H1 (cell line): ENCODE measurements around the gene TUBGCP4. TPM values are rescaled to one million over a fixed set of nuclear protein-coding genes. Genes with fewer than 3 reads are reported as not detected.

ENCODE experiments used
- CTCF ChIA-PET: fragments of 300-600 bp; sonication (Branson Sonifier 250); formaldehyde crosslinking; loops from one replicate; lab custom pipeline; 2021; ENCODE audit not compliant: partially characterized antibody; lab: Charles Lee
- POLR2A ChIA-PET: fragments of 300-600 bp; sonication (Branson Sonifier 250); formaldehyde crosslinking; loops from one replicate; lab custom pipeline; 2021; ENCODE audit warnings: inconsistent platforms; ENCODE audit not compliant: partially characterized antibody; lab: Charles Lee
- DNase-seq, 2 experiments: peaks; one replicate each; pipeline versions ENCODE4 v3.0.0 to v3.0.0-alpha.2; 2010 to 2022; ENCODE audit warnings: low spot score in 2 of 2, low read depth in 1 of 2, mixed read lengths in 1 of 2
- FAIRE-seq: peaks from 2 replicates; lab custom pipeline; 2011; peaks lifted over from hg19 to GRCh38; lab: Jason Lieb, UNC
- H2AFZ ChIP-seq: 2 replicates; pipeline ENCODE4 v1.8.1; 2012; ENCODE audit warnings: low read length, inconsistent platforms
- H2AK5ac ChIP-seq: 2 replicates; pipeline ENCODE4 v1.6.1; 2013; ENCODE audit warnings: low read depth, low read length
- H2BK120ac ChIP-seq: replicated peaks from 2 replicates; pipeline ENCODE3; 2013; ENCODE audit warnings: low read depth, low read length, inconsistent platforms
- H2BK12ac ChIP-seq: 2 replicates; pipeline ENCODE4 v1.6.1; 2013; ENCODE audit warnings: low read depth, low read length
- H2BK15ac ChIP-seq: 2 replicates; pipeline ENCODE4 v1.6.1; 2013; ENCODE audit warnings: low read length
- H2BK20ac ChIP-seq: 2 replicates; pipeline ENCODE4 v1.6.1; 2013; ENCODE audit warnings: low read length
- H2BK5ac ChIP-seq: 2 replicates; pipeline ENCODE4 v1.6.1; 2013; ENCODE audit warnings: low read depth, low read length
- H3K14ac ChIP-seq: 2 replicates; pipeline ENCODE4 v1.6.1; 2013; ENCODE audit warnings: inconsistent platforms; ENCODE audit not compliant: insufficient read length
- H3K18ac ChIP-seq: 2 replicates; pipeline ENCODE4 v1.6.1; 2013; ENCODE audit warnings: low read length; ENCODE audit errors: extremely low read depth
- H3K23ac ChIP-seq: 2 replicates; pipeline ENCODE4 v1.6.1; 2013; ENCODE audit warnings: inconsistent platforms; ENCODE audit not compliant: insufficient read length
- H3K23me2 ChIP-seq: 2 replicates; pipeline ENCODE4 v1.6.1; 2013; ENCODE audit warnings: low read depth, low read length
- H3K27ac ChIP-seq: 2 replicates; pipeline ENCODE4 v1.6.1; 2011; ENCODE audit warnings: low read depth, low read length, inconsistent platforms
- H3K27me3 ChIP-seq, 4 experiments: replicated peaks in 1 of 4; 1 replicate in 1 of 4; 2 replicates in 3 of 4; pipeline versions ENCODE4 v1.6.1 to v1.8.1; 2011 to 2013; ENCODE audit warnings: low read length in 3 of 4, mild to moderate bottlenecking in 3 of 4, inconsistent platforms in 2 of 4, mixed read lengths in 2 of 4, moderate library complexity in 1 of 4; ENCODE audit not compliant: control insufficient read depth in 3 of 4, insufficient read depth in 3 of 4; ENCODE audit errors: extremely low read depth in 1 of 4
- H3K36me3 ChIP-seq, 4 experiments: 2 replicates each; pipeline versions ENCODE4 v1.6.1 to v1.8.1; 2011 to 2013; ENCODE audit warnings: mild to moderate bottlenecking in 4 of 4, low read length in 3 of 4, moderate library complexity in 2 of 4, control low read depth in 1 of 4, inconsistent platforms in 1 of 4; ENCODE audit not compliant: insufficient read depth in 4 of 4, control insufficient read depth in 2 of 4
- H3K4ac ChIP-seq: replicated peaks from 2 replicates; pipeline ENCODE3; 2013; ENCODE audit warnings: low read length, low read depth, mixed read lengths, inconsistent platforms; ENCODE audit not compliant: insufficient read length
- H3K4me1 ChIP-seq, 4 experiments: replicated peaks in 1 of 4; 1 replicate in 1 of 4; 2 replicates in 3 of 4; pipeline versions ENCODE4 v1.6.1 to v1.8.1; 2011 to 2013; ENCODE audit warnings: low read length in 3 of 4, inconsistent platforms in 2 of 4, mixed read lengths in 1 of 4; ENCODE audit not compliant: insufficient read depth in 4 of 4, control insufficient read depth in 3 of 4
- H3K4me2 ChIP-seq, 2 experiments: 2 replicates each; pipeline versions ENCODE4 v1.6.1 to v1.8.1; 2011 to 2013; ENCODE audit warnings: low read depth in 2 of 2, low read length in 2 of 2, control low read depth in 1 of 2, inconsistent platforms in 1 of 2, mild to moderate bottlenecking in 1 of 2; ENCODE audit not compliant: insufficient read depth in 1 of 2
- H3K4me3 ChIP-seq, 4 experiments: fragments of 200-600, 300-600 bp in 1 of 4; sonication (generic), shearing (Covaris generic), sonication (Bioruptor Twin) in 1 of 4; 2 replicates each; pipeline versions ENCODE4 v1.5.1 to v1.8.1; 2011 to 2016; ENCODE audit warnings: low read length in 4 of 4, low read depth in 3 of 4, control low read depth in 2 of 4, inconsistent platforms in 2 of 4, mild to moderate bottlenecking in 2 of 4, mixed read lengths in 1 of 4, moderate library complexity in 1 of 4; ENCODE audit not compliant: insufficient read depth in 2 of 4; ENCODE audit errors: extremely low read depth in 1 of 4
- H3K56ac ChIP-seq: replicated peaks from 2 replicates; pipeline ENCODE3; 2013; ENCODE audit warnings: low read depth, mild to moderate bottlenecking, mixed read lengths, low read length, inconsistent platforms; ENCODE audit not compliant: insufficient read length
- H3K79me1 ChIP-seq: 2 replicates; pipeline ENCODE4 v1.6.1; 2013; ENCODE audit warnings: low read depth, low read length, control low read depth
- H3K79me2 ChIP-seq, 2 experiments: 2 replicates each; pipeline versions ENCODE4 v1.6.1 to v1.8.1; 2012 to 2013; ENCODE audit warnings: low read length in 2 of 2, mild to moderate bottlenecking in 2 of 2, inconsistent platforms in 1 of 2; ENCODE audit not compliant: insufficient read depth in 2 of 2, control insufficient read depth in 1 of 2
- H3K9ac ChIP-seq, 4 experiments: replicated peaks in 1 of 4; 1 replicate in 1 of 4; 2 replicates in 3 of 4; pipeline versions ENCODE4 v1.6.1 to v1.8.1; 2011 to 2013; ENCODE audit warnings: low read depth in 3 of 4, low read length in 3 of 4, control low read depth in 2 of 4, mild to moderate bottlenecking in 2 of 4, moderate library complexity in 2 of 4, inconsistent platforms in 1 of 4; ENCODE audit errors: extremely low read depth in 1 of 4
- H3K9me3 ChIP-seq, 2 experiments: 2 replicates each; pipeline versions ENCODE4 v1.6.1 to v1.8.1; 2012 to 2013; ENCODE audit warnings: mild to moderate bottlenecking in 2 of 2, moderate library complexity in 2 of 2, control low read depth in 1 of 2, inconsistent platforms in 1 of 2, low read depth in 1 of 2, low read length in 1 of 2, mixed read lengths in 1 of 2; ENCODE audit not compliant: insufficient read depth in 2 of 2
- H4K20me1 ChIP-seq, 2 experiments: replicated peaks in 1 of 2; 2 replicates each; pipeline versions ENCODE3 to v1.8.1; 2011 to 2013; ENCODE audit warnings: inconsistent platforms in 2 of 2, low read length in 2 of 2, mild to moderate bottlenecking in 1 of 2; ENCODE audit not compliant: insufficient read depth in 2 of 2, control insufficient read depth in 1 of 2
- H4K5ac ChIP-seq: 2 replicates; pipeline ENCODE4 v1.6.1; 2013; ENCODE audit warnings: low read length, low read depth, mixed read lengths, inconsistent platforms; ENCODE audit not compliant: insufficient read length
- H4K8ac ChIP-seq: 2 replicates; pipeline ENCODE4 v1.8.0; 2013; ENCODE audit warnings: mild to moderate bottlenecking, moderate library complexity, low read length, inconsistent platforms; ENCODE audit not compliant: insufficient read depth; ENCODE audit errors: extremely low read depth
- H4K91ac ChIP-seq: replicated peaks from 2 replicates; pipeline ENCODE3; 2013; ENCODE audit warnings: low read length, mixed read lengths, inconsistent platforms; ENCODE audit not compliant: insufficient read length
- BCL11A ChIP-seq, 2 experiments: IDR thresholded peaks; one replicate each; pipeline ENCODE4 v1.6.1; 2011; ENCODE audit warnings: low read depth in 2 of 2, low read length in 2 of 2, mild to moderate bottlenecking in 2 of 2
- WGBS, 2 experiments: shearing (Covaris generic) in 1 of 2; methylation state at CpG; one replicate each; pipeline versions ENCODE4 v1.1.6 to v1.1.7; 2013 to 2015; ENCODE audit warnings: low lambda C conversion rate in 2 of 2, mixed read lengths in 2 of 2, inconsistent platforms in 1 of 2, low coverage in 1 of 2, missing lambda C conversion rate in 1 of 2; ENCODE audit not compliant: insufficient replicate concordance in 2 of 2, insufficient coverage in 1 of 2, insufficient read length in 1 of 2; ENCODE audit errors: extremely low coverage in 1 of 2, missing lambda C conversion rate in 1 of 2; 5-methylcytosine and 5-hydroxymethylcytosine counted together
- polyA plus RNA-seq, 7 experiments: library from polyadenylated mRNA; depleted of rRNA in 3 of 7; stranded (reverse) in 5 of 7; unstranded in 2 of 7; fragments of >200 nt in 5 of 7; fragments of 200-250 nt in 2 of 7; gene quantifications; 1 replicate in 5 of 7; 2 replicates in 1 of 7; 4 replicates in 1 of 7; pipeline versions ENCODE4 v1.2.1 to v1.2.3, GENCODE V29; 2011 to 2013; ENCODE audit warnings: missing spikeins in 2 of 7, mixed read lengths in 2 of 7
- total RNA-seq: library from RNA; stranded (reverse); fragmentation: NEBNext Ultra II Directional; extraction: Animal tissue kit (Norgen Biotek cat#: 25700); gene quantifications from 2 replicates; pipeline ENCODE4 v1.2.1, GENCODE V29; 2021

Gene TUBGCP4
- total and polyA plus RNA-seq, 2 of the 8 experiments (the other 6 are each of a cell fraction or from before 2014, with no cell fraction given) = 7.3 to 23.4 TPM

DNA sequence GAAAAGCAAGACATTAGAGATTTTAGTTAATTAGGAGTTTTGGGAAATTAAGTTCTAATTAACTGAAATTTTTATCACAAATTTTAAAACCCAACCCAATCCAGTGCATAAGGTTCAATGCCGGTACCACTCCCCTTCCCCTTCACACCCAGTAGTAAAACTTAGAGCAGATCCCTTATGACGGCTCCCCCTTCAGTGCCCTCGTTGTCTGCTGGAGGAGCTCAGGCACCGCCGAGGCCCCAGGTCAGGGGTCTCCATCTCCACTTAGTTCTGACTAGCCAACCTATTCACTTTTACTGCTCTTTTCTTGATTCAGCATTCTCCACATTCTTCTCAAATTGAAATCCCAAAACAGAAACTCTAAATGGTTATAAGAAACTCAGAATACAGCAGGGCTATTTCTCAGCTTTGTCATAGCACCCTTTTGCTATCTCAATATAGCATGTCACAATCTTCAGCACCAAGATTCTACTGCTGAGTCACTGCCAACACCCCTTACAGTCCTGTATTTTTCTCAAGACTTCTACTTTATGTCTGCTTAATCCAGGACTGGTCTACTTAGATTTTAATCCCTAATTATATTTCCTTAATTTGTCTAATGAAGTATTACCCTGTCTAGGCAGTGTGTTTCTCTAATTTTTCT, 39.8 kb downstream of the TUBGCP4 start:
- Histone ChIP-seq H3K23me2 (no peaks in the 10 kb centered on the region), H3K79me2 (no peaks in the 10 kb centered on the region), H3K14ac (no peak overlapping the region), H3K9ac (no peak overlapping the region), H3K9me3 (no peaks in the 10 kb centered on the region), H3K4me3 (no peak overlapping the region), H3K18ac (no peak overlapping the region), H4K20me1 (peaks cover 4 to 9% of the 10 kb centered on the region in 2 experiments), H3K36me3 (peaks cover 40 to 91% (median 77%) of the 10 kb centered on the region in 4 experiments), H2AFZ (no peak overlapping the region), H4K5ac (no peak overlapping the region), H3K4me1 (no peaks in the 10 kb centered on the region), H2AK5ac (no peak overlapping the region), H3K4ac (no peak overlapping the region), H3K23ac (no peak overlapping the region), H2BK20ac (no peak overlapping the region), H3K27me3 (no peaks in the 10 kb centered on the region), H2BK15ac (no peak overlapping the region), H2BK12ac (no peak overlapping the region), H4K8ac (no peak overlapping the region), H2BK5ac (no peak overlapping the region), H3K56ac (no peak overlapping the region), H3K79me1 (no peaks in the 10 kb centered on the region; the same call in 1 of the 2 replicates), H2BK120ac (no peak overlapping the region), H3K27ac (no peak overlapping the region), H3K4me2 (no peak overlapping the region), H4K91ac (no peak overlapping the region)
- POLR2A ChIA-PET = interaction anchor here (1.4 to 1.8 kb wide), 2 partner anchors 10 to 95 kb away, joined by 3 to 6 read pairs; no protein-coding TSS in a partner anchor
- no peak for DNase-seq
- 90% methylated on average over 5 of the region's 5 CpGs; no CpG with 5 or more reads in 1 of the 2 experiments for WGBS, 2 experiments
- no peak for FAIRE-seq
- CTCF ChIA-PET = interaction anchor here (0.8 to 1.6 kb wide), 4 partner anchors 30 to 191 kb away, joined by 3 read pairs; no protein-coding TSS in a partner anchor
- no peak for TF ChIP-seq BCL11A (IDR thresholded peaks at IDR 0.05; ENCODE audit: low read depth in 2 of 2, low read length in 2 of 2)
